GM19238 (cell line): Measurements from ENCODE around the gene PPP6R3.
"Not testable (repeated sequence)": the region's sequence is repeated elsewhere in the genome, so short reads cannot be mapped to it uniquely, and the experiment has no call there.

Source experiments
- DNase-seq: peaks from one replicate; pipeline ENCODE4 v3.0.0; 2011; ENCODE audit warnings: low spot score; ENCODE audit not compliant: insufficient read length

PPP6R3 gene

GRCh38 chr11:68434159-68434558 lies 26.4 kb upstream of the PPP6R3 start:
- DNase-seq: not testable (repeated sequence)

- no peak for DNase-seq
Observed at GRCh38 chr11:68436162-68436888, 24.2 kb upstream of the PPP6R3 start.

- no peak for DNase-seq
Observed at GRCh38 chr11:68436985-68437926, 23.3 kb upstream of the PPP6R3 start.

GRCh38 chr11:68437927-68438657 lies 22.5 kb upstream of the PPP6R3 start:
- DNase-seq: no peak

- no peak for DNase-seq
Observed at GRCh38 chr11:68438658-68439259, 21.8 kb upstream of the PPP6R3 start.

- no peak for DNase-seq
Observed at GRCh38 chr11:68439355-68440065, 21.0 kb upstream of the PPP6R3 start.

GRCh38 chr11:68440224-68440623 lies 20.3 kb upstream of the PPP6R3 start:
- DNase-seq: no peak

- no peak for DNase-seq
Observed at GRCh38 chr11:68441466-68442230, 18.9 kb upstream of the PPP6R3 start.

- DNase-seq: no peak
Observed at GRCh38 chr11:68442433-68442832, 18.1 kb upstream of the PPP6R3 start.

- DNase-seq: no peak
Observed at GRCh38 chr11:68444566-68444965, 16.0 kb upstream of the PPP6R3 start.

- DNase-seq: no peak
Observed at GRCh38 chr11:68445531-68446035, 15.0 kb upstream of the PPP6R3 start.

GRCh38 chr11:68446046-68446725 lies 14.4 kb upstream of the PPP6R3 start:
- DNase-seq: no peak

GRCh38 chr11:68447015-68447801 lies 13.3 kb upstream of the PPP6R3 start:
- DNase-seq: peak; percentile 88

- not testable (repeated sequence) for DNase-seq
Observed at GRCh38 chr11:68447914-68448313, 12.6 kb upstream of the PPP6R3 start.

GRCh38 chr11:68448604-68449011 lies 11.9 kb upstream of the PPP6R3 start:
- no peak for DNase-seq

GRCh38 chr11:68449951-68450350 lies 10.6 kb upstream of the PPP6R3 start:
- DNase-seq: no peak

GRCh38 chr11:68450711-68451110 lies 9.8 kb upstream of the PPP6R3 start:
- no peak for DNase-seq

- no peak for DNase-seq
Observed at GRCh38 chr11:68454767-68455166, 5.8 kb upstream of the PPP6R3 start.
